AG04449 (cell line): Measurements from ENCODE around the gene TTLL7.

Source experiments
- CTCF ChIA-PET: fragments of 350-600 bp; formaldehyde crosslinking; extraction: SDS; loops from one replicate; lab custom pipeline; 2021; ENCODE audit warnings: antibody characterized with exemption; lab: Yijun Ruan, JAX
- POLR2A ChIA-PET: fragments of 400-600, 350-600 bp; formaldehyde crosslinking; extraction: SDS; loops from one replicate; lab custom pipeline; 2020; ENCODE audit warnings: antibody characterized with exemption, inconsistent platforms; lab: Yijun Ruan, JAX
- DNase-seq: peaks from one replicate; pipeline ENCODE4 v3.0.0-alpha.2; 2010; ENCODE audit warnings: low read depth, low spot score
- H3K4me3 ChIP-seq: 2 replicates; pipeline ENCODE4 v1.5.1; 2011; ENCODE audit warnings: low read depth, mild to moderate bottlenecking, control low read depth, low read length
- TF ChIP-seq, protein P1 (sequence below): IDR thresholded peaks from one replicate; pipeline ENCODE4 v1.5.1; 2011; ENCODE audit warnings: mild to moderate bottlenecking, moderate library complexity, low read length, control low read depth, inconsistent platforms; ENCODE audit not compliant: insufficient read depth; ENCODE audit errors: missing control alignments

The TTLL7 gene

DNA sequence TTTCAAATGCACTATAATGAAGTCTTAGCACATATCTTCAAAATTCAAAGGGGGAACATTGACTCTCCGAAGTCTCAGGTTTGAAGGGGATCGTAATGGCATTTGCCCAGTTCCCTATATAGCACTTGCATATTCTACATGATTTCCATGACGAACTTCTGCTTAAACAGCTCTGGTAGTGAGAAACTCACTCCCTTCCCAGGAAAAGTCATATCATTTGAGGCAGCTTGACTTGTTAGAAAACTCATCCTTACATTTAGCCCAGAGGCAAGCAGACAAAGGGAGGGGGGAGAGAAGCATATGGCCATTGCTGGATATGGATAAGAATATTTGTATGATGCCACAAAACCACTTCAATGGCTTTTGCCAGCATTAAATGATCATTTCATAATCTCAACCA is 27.0 kb upstream of the TTLL7 start:
- no peak overlapping the region for H3K4me3 ChIP-seq
- no peak for DNase-seq
- CTCF ChIA-PET = no interaction called here
- TF ChIP-seq, protein P1, sequence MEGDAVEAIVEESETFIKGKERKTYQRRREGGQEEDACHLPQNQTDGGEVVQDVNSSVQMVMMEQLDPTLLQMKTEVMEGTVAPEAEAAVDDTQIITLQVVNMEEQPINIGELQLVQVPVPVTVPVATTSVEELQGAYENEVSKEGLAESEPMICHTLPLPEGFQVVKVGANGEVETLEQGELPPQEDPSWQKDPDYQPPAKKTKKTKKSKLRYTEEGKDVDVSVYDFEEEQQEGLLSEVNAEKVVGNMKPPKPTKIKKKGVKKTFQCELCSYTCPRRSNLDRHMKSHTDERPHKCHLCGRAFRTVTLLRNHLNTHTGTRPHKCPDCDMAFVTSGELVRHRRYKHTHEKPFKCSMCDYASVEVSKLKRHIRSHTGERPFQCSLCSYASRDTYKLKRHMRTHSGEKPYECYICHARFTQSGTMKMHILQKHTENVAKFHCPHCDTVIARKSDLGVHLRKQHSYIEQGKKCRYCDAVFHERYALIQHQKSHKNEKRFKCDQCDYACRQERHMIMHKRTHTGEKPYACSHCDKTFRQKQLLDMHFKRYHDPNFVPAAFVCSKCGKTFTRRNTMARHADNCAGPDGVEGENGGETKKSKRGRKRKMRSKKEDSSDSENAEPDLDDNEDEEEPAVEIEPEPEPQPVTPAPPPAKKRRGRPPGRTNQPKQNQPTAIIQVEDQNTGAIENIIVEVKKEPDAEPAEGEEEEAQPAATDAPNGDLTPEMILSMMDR = no peak
- POLR2A ChIA-PET = no interaction called here

DNA sequence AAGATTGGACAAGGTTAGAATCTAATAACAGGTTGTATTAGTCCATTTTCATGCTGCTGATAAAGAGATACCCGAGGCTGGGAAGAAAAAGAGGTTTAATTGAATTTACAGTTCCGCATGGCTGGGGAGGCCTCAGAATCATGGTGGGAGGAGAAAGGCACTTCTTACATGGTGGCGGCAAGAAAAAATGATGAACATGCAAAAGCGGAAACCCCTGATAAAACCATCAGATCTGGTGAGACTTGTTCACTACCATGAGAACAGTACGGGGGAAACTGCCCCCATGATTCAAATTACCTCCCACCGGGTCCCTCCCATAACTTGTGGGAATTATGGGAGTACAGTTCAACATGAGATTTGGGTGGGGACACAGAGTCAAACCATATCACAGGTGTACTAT is 22.9 kb upstream of the TTLL7 start:
- POLR2A ChIA-PET = no interaction called here
- TF ChIP-seq, protein P1 = no peak
- no peak for DNase-seq
- no peak overlapping the region for H3K4me3 ChIP-seq
- CTCF ChIA-PET = no interaction called here

DNA sequence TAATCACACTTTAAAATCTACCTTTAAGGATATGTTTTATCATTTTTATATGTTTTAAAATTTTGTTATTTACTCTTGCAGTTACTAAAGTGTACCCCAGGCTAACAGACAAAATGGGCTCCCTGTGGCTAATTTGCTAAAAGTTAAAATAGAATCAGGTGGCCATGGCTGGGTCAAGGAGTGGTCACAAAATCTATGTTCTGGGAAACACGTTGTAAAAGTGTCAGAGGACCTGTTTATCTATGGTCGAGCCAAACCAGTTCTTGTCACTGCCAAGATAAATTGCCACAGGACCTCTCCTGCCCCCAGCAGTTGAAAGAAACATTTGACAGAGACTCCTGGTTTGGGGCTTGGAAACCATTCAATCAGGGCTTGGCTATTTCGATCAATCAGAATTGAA is 21.2 kb upstream of the TTLL7 start:
- CTCF ChIA-PET = no interaction called here
- TF ChIP-seq, protein P1 = no peak
- H3K4me3 ChIP-seq = no peak overlapping the region
- DNase-seq = no peak
- POLR2A ChIA-PET = no interaction called here

DNA sequence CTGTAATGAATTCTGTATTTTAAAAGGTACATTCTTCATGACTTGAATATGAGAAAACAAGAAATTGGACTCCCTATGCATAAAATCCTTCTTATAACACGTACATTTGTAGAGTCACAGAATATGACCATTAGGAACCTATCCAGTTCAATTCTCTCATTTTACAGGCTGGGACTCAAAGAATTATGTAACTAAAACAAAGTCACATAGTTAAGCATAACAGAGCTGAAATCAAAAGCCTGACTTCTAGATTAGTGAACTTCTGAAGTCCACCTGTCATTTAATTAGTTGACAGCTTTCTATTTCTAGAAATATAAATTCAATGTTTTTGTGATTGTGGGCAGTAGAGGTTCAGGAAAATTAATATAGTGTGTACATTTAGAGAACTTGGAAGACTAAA is 20.3 kb upstream of the TTLL7 start:
- CTCF ChIA-PET = no interaction called here
- DNase-seq = no peak
- TF ChIP-seq, protein P1 = no peak
- POLR2A ChIA-PET = interaction anchor here (0.6 kb wide), 1 partner anchor 238 kb away, joined by 3 read pairs; no protein-coding TSS in a partner anchor
- no peak overlapping the region for H3K4me3 ChIP-seq

DNA sequence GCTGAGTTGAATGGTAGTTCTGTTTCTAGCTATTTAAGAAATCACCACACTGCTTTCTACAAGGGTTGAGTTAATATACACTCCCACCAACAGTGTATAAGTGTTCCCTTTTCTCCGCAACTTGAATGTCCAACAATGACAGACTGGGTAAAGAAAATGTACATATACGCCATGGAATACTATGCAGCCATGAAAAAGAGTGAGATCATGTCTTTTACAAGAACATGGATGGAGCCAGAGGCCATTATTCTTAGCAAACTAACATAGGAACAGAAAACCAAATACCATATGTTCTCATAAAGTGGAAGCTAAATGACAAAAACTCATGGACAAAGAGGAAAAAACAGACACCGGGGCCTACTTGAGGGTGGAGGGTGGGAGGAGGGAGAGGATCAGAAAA is 14.8 kb upstream of the TTLL7 start:
- ChIA-PET CTCF (no interaction called here), POLR2A (no interaction called here)
- DNase-seq = no peak
- TF ChIP-seq, protein P1 = no peak
- H3K4me3 ChIP-seq = no peak overlapping the region

DNA sequence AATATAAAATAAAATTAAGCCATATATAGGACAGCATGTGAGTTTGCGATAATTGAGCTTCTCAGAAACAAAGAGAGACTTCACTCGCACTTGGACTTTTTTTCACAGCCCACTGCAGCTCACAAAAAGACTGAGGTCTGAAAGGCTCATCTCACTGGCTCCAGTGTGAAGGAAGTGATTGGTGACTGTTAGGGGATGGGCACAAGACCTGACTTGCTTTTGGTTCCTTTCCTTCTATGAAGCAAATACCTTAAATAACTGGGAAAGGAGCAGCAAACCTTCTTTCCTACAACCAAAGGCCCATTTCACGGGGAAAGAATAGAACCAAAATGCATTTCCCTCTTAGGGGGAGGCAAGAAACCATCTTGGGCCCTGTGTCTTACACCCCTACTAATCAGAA is 13.1 kb upstream of the TTLL7 start:
- TF ChIP-seq, protein P1 = no peak
- no peak for DNase-seq
- ChIA-PET CTCF (interaction anchor here (1.4 kb wide), 1 partner anchor 12 kb away, joined by 3 read pairs; no protein-coding TSS in a partner anchor), POLR2A (no interaction called here)
- H3K4me3 ChIP-seq = no peak overlapping the region
